SIG-M5 treated with dmso at 0.1 percent for 504 hours (cell line): Measurements from ENCODE around the gene SSX2IP.

Experiments used
- DNase-seq: peaks from one replicate; lab custom pipeline; 2025; ENCODE audit not compliant: unreplicated experiment; lab: John Stamatoyannopoulos, UW

SSX2IP gene

DNA sequence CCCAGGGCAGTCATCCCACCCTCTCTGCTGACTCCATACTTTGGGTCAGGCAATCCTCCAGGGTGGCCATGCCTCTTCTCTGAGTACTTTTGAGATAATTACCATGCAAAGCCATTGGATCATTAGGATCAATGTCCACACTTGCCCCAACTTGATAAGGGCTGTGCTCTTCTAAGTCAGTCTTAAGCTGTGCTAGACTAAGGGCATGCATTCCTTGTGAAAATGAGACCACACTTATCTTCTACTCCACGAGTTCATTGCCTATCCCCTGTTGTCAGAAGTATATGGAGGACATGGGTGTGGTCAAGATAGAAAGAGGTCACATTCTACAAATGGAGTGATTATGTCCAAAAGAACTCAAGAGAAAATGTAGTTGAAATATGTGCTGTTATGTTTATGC lies 18.9 kb upstream of the SSX2IP start:
- DNase-seq: no peak

GRCh38 chr1:84708031-84708430 lies 17.8 kb upstream of the SSX2IP start:
- DNase-seq: no peak

DNA sequence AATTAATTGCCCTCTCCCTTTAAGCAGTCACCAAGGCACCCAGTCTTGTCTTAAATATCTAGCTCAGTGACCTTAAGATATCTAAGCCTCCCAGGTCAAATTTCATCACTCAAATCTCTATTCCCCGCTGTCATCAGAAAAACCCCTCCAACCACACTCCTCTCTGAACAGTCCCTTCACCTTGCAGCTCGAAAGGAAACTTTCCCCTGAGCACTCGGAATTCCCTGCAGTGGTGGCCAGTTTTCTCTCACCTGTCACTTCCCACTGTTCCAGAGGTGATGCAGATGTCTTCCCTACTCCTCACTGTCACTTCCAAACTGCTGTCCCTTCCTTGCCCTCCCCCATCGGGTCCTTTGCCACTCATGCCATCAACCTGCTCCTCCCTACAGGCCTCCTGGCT lies 15.3 kb upstream of the SSX2IP start:
- DNase-seq: no peak

DNA sequence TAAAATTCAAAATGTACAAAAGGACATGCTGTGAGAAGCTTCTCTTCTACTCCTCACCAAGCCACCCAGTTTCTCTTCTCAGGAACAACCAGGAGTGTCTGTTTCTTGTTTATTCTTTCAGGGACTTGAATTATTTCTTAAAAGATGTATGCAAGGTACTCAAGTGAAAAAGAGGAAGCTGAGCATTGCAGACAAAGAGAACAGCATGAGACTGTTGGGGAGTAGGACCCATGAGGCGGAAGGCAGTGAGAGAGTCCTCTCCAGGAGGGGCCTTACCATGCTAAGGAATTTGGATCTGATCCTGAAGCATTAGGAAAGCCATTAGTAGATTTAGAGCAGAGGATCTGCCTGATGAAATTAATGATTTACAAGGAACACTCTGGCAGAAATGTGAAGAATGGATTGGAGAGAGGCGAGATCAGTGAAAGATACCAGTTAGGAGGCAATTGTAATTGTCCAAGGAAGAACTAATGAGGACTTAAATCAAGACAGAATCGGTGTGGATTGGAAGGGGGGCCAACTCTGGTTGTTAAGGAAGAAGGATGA lies 14.7 kb upstream of the SSX2IP start:
- DNase-seq: peak; percentile 53

- no peak for DNase-seq
Observed at GRCh38 chr1:84703431-84703830, 13.2 kb upstream of the SSX2IP start.

DNA sequence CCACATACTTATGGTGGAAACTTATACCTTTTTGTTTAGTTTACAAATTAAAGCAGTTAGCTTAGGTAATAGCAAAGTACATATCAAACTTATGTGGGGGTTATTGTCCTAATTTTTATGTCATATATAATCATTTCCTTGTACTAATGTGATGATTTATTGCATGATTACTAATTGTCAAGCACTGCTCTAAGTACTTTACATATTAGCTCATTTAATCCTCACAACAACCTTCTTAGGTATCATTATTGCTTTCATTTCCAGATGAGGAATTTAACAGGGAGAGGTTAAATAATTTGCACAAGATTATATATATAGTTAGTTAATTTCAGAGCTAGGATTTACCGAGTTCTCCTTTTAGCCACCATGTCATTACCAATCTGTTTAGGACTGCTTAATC lies 11.9 kb upstream of the SSX2IP start:
- DNase-seq: no peak

DNA sequence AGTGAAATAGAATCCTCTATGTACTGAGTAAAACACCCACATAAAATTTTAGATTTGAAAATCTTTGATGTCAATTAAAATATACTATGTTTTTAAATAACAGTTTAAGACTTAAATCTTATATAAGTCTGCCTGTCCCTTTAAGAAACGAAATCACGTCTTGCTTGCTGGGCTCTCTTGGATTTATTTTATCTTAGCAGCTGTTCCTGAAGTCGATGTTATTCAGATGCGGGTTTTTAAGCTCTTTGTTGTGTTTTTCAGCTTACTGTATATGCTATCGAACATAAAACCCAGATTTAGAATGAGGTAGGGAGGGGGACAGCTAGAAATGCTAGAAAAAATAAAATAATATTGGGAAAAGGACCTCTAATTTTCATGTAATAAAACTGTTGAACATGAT lies 11.1 kb upstream of the SSX2IP start:
- DNase-seq: no peak

DNA sequence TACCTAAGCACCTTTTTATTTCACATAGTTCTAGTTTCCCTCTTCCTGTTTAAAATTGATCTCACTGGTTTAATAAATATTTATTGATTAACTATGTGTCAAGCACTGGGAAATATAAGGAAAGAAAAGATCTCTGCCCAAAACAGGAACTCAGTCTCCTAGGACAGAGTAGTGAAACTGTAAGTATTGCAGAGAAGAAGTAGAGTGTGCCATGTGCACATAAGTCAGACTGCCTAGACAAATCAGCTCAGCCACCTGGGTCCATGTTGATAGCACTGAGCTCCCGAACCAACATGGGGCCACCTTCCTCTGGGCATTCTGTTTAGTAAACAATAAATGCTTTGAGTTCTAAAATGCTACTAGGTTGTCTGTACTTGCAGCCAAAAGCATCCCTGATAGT lies 9.8 kb upstream of the SSX2IP start:
- peak; percentile 73 for DNase-seq

DNA sequence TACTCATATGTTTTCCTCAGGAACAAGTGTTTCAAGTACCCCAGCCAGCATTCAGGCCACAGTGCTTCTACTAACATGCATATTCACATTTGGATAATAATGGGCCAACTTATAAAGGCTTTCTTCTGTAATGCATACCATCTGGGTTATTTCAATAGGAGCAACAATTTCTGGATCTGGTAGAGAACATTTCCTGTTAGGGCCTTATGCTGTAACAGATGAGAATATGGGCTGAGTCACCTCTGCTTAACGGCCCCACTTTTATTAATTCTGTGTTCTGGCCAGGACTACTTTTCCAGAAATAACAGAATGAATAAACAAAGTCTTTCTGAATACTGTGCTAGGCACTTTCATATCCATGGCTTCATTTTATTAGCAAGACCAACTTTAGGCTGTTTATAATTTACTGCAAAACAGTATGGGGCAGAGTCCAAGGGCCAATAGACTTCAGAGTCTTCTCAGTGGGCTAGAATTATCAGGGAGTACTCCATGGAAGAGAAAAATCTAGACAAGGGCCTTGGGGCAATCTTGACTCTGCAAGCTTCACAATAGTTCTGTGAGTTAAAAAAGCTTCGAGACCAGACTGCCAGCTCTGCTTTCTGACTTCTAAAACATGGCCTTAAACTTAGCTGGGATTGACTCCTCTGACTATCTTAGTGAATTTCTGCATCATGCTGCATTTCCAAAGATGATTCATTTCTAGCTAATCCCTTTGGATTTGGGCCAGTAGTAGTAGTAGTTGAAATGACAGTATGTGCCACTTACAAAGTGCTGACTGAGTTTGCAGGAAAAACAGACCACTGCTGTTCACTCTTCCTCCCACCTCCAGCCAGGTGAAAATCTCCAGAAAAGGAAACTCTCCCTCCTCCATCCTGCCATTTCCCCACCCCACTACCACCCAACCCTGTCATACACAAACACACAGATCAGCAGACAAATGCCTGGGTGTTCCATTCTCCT lies 8.2 kb upstream of the SSX2IP start:
- DNase-seq: no peak

GRCh38 chr1:84693785-84694184 lies 3.5 kb upstream of the SSX2IP start:
- no peak for DNase-seq

DNA sequence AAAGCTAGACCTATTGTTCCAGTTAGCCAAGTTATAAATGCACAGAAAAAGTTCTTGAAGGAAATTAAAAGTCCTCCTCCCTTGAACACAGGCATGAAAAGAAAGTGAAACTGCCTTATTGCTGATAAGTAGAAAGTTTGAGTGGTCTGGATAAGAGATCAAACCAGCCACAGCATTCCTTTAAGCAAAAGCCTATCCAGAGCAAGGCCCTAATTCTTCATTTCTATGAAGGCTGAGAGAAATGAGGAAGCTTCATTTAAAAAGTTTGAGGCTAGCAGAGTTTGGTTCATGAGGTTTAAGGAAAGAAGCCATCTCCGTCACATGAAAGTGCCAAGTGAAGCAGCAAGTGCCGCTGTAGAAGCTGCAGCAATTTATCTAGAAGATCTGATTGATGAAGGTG lies 2.7 kb upstream of the SSX2IP start:
- no peak for DNase-seq

DNA sequence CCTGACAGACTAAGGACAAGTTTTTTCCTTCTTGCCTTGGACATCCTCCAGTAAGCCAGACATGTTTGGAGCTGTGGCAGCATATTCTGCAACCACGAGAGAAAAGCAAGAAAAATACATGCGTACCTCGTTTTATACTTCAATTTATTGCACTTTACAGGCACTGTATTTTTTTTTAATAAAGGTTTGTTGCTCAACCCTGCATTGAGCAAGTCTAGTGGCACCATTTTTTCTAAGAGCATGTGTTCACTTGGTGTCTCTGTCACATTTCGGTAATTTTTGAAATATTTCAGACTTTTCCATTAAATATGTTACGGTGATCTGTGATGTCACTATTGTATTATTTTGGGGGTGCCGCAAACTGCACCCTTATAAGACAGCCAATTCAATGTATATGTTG lies 2.1 kb upstream of the SSX2IP start:
- no peak for DNase-seq

DNA sequence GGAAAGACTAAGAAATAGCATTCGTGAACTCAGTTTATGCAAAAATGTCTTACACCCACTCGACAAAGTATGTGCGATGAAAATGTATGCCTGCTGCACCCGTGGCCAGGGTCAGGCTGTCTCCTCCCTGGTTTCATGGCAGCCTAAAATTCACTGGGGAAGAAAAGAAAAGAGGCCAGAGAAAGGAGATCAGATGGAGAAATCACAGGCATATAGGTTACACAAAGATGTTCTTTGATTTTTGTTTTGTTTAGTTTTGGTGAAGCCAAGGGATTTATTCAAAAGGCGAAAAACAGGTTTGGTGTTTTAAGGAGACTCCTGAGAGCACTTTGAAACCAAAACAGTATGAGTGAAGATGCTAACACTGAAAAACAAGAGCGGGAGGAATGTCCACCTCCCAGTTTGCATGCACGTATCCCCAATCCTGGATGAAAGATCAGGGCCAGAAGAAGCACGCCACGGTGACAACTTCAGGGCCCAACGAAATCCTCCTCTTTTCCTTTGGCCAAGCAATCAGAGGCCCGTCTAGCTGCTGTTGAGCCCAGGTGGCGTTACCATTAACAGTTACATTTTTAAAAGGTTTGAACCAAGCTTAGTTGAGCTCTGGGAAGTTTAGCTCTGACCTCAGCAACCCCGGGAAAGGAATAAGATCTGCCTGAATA lies 992 bp upstream of the SSX2IP start:
- DNase-seq: no peak

GRCh38 chr1:84689514-84690396 lies 506 bp downstream of the SSX2IP start:
- DNase-seq: peak; percentile 54

DNA sequence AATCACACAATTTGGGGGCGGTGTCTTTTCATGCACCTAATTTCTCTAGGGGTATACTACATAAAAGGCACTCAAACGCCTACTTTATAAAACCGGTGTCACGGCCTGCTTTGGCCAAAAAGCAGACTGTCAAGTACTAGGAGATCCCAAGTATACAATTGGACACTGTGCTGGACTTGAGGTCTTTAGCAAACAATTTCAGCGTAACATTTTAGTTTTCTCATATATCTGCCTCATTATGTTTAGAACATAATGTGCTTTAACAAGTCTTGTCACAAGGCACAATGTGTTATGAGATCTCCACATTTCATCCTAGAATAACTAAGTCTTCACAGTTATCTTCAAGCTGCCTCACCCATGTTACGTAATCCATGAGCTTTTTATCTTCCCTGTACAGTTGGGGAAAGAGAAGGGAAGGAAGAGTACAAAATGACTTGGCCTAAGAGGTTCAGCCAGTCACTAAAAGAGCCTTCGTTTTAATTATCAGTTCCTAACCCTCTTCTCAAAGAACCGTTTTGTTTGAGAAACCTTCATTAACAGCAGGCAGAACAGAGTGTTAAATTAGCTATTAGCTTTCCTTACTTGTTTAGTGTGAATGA lies 1.7 kb downstream of the SSX2IP start:
- DNase-seq: peak; percentile 52

GRCh38 chr1:84687714-84688462 lies 2.4 kb downstream of the SSX2IP start:
- DNase-seq: no peak

DNA sequence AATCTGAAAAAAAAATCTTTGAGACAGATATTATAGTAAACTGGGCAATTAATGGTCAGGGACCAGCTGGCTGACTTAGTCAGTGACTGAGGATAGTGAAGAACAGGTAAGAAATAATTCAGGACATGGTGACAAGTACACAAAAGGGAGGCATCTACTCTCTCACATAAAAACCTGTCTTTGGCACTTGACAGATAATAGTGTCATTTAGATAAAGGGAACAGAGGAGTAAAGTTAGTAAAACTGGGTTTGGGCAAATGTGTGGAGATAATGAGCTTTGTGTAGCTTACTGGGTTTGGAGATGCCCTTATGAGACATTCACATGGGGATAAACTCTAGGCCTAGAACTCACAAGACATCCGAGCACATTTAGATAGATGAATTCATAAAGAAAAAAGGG lies 4.0 kb downstream of the SSX2IP start:
- no peak for DNase-seq

DNA sequence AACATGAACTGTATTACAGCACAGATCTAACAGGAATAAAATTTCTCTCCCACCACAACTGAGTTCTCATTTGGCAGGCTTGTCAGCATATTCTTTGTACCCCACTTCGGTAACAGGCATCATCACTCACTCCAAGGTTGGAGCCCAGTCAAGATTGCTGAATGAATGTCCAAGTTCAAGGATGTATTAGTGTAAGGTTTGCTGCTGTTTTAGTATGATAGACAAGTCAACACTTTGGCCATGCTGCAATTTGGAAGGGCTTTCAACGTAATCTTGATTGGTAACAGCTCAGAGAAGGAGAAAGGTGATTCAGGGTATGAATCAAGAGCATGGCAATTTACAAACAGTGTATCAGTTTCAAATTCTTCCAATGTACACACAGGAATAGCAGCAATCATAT lies 6.8 kb downstream of the SSX2IP start:
- DNase-seq: no peak

DNA sequence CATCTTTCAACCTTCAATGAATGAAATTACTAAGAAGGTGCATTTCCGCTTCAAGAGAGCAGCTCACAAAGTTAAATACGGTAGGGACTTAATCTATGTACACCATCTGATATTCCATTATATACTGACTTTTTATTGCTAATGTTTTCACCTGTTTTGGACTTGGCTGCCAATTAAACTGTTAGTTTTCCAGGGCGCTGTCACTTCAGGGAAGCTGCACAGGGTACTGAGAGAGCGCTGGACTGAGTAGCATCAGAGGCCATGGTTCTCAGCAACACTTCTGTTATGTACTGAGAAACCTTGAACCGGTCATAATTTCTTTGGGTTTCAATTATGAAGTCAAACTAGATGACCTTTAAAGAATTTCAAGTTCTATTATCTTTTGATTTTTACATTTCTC lies 8.2 kb downstream of the SSX2IP start:
- DNase-seq: no peak
